Measurements from ENCODE around the gene ANKRD44.

ANKRD44 gene

DNA sequence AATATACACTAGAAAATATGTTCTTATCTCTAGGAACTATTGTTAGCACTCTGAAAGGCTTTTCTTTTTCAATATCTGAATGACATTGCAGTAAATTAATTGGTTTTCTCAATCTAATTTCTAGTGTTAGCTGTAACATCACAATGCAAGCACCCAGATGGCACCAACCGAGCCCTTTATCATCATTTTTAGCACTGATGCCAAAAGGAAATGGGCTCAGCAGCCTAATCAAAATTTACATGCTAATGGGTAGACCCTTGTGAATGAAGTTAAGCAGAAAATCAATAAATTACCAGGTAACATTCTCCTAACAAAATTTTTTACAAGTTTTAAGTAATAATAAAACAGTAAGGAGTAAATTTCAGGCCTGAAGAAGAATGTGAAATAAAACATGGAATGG, 330.6 kb downstream of the ANKRD44 start:
- CTCF ChIA-PET, result interaction anchor here (0.9 kb wide), 1 partner anchor 10 kb away, joined by 3 read pairs; no protein-coding TSS in a partner anchor
- DNase-seq (ENCODE audit: extremely low spot score), result no peak
- TF ChIP-seq, protein P1, sequence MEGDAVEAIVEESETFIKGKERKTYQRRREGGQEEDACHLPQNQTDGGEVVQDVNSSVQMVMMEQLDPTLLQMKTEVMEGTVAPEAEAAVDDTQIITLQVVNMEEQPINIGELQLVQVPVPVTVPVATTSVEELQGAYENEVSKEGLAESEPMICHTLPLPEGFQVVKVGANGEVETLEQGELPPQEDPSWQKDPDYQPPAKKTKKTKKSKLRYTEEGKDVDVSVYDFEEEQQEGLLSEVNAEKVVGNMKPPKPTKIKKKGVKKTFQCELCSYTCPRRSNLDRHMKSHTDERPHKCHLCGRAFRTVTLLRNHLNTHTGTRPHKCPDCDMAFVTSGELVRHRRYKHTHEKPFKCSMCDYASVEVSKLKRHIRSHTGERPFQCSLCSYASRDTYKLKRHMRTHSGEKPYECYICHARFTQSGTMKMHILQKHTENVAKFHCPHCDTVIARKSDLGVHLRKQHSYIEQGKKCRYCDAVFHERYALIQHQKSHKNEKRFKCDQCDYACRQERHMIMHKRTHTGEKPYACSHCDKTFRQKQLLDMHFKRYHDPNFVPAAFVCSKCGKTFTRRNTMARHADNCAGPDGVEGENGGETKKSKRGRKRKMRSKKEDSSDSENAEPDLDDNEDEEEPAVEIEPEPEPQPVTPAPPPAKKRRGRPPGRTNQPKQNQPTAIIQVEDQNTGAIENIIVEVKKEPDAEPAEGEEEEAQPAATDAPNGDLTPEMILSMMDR (IDR thresholded peaks at IDR 0.05; ENCODE audit: control extremely low read depth, extremely low read depth, low read depth, missing control alignments), result no peak
- POLR2A ChIA-PET, result no interaction called here

DNA sequence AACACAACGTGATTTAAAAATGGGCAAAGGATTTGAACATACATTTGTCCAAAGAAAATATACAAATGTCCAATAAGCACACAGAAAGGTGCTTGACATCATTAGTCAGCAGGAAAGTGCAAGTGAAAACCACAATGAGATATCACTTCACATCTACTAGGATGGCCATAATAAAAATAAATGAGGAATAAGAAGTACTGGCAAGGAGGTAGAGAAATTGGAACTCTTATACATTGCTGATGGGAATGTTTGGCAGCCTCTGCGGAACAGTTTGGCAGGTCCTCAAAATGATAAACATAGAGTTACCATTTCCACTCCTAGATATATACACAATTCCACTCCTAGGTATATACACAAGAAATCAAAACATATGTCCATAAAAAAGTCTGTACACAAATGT, 333.1 kb downstream of the ANKRD44 start:
- CTCF ChIA-PET, result no interaction called here
- POLR2A ChIA-PET, result no interaction called here
- TF ChIP-seq, protein P1 (IDR thresholded peaks at IDR 0.05; ENCODE audit: control extremely low read depth, extremely low read depth, low read depth, missing control alignments), result no peak
- no peak for DNase-seq (ENCODE audit: extremely low spot score)

DNA sequence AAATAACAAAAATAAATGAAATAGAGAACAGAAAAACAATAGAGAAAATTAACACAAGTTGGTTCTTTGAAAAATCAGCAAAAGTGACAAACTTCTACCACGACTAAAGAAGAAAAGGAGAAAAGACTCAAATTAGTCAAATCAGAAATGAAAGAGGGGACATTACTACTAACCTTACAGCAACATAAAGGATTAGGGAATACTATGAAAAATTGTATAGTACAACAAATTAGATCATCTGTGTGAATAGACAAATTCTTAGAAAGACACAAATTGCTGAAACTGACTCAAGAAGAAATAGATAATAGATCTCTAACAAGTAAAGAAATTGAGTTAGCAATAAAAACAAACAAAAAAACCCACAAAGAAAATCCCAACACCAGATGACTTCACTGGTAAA, 335.6 kb downstream of the ANKRD44 start:
- ChIA-PET CTCF (interaction anchor here (1.1 kb wide), 1 partner anchor 11 kb away, joined by 3 read pairs; no protein-coding TSS in a partner anchor), POLR2A (no interaction called here)
- DNase-seq (ENCODE audit: extremely low spot score), result no peak
- TF ChIP-seq, protein P1 (IDR thresholded peaks at IDR 0.05; ENCODE audit: control extremely low read depth, extremely low read depth, low read depth, missing control alignments), result no peak

- TF ChIP-seq, protein P1 (IDR thresholded peaks at IDR 0.05; ENCODE audit: control extremely low read depth, extremely low read depth, low read depth, missing control alignments), result no peak
- ChIA-PET CTCF (no interaction called here), POLR2A (no interaction called here)
- DNase-seq (ENCODE audit: extremely low spot score), result no peak
Observed at GRCh38 chr2:196971574-196972279, 338.9 kb downstream of the ANKRD44 start.

GRCh38 chr2:196970099-196970498, 340.5 kb downstream of the ANKRD44 start:
- TF ChIP-seq, protein P1 (IDR thresholded peaks at IDR 0.05; ENCODE audit: control extremely low read depth, extremely low read depth, low read depth, missing control alignments), result no peak
- DNase-seq (ENCODE audit: extremely low spot score), result no peak
- POLR2A ChIA-PET, result no interaction called here
- CTCF ChIA-PET, result interaction anchor here (1.2 kb wide), 1 partner anchor 10 kb away, joined by 3 read pairs; no protein-coding TSS in a partner anchor

DNA sequence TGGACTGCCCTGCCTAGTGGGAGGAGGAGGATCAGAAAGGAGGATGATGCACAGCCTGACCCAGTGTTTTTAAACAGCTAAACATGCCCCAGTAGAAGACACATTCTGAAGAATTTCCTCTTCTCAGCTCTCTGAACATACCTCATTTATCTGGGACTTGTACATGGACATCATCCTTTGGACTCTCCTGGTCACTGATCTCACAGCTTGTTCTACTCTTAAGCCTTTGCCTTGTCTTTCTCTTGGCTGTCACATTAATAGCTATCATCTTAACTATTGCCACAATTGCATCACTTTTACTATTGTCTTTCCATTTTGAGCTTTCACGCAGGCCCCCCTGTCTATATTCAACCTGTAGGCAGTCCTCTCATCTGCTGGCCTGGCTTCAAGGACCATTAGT, 342.1 kb downstream of the ANKRD44 start:
- TF ChIP-seq, protein P1 (IDR thresholded peaks at IDR 0.05; ENCODE audit: control extremely low read depth, extremely low read depth, low read depth, missing control alignments), result no peak
- CTCF ChIA-PET, result interaction anchor here (0.8 to 1.0 kb wide), 2 partner anchors 9 to 43 kb away, joined by 3 to 4 read pairs; no protein-coding TSS in a partner anchor
- DNase-seq (ENCODE audit: extremely low spot score), result no peak
- POLR2A ChIA-PET, result no interaction called here
